ENCODE measurements around the gene SSBP2.
"Not testable (repeated sequence)": the region's sequence is repeated elsewhere in the genome, so short reads cannot be mapped to it uniquely, and the experiment has no call there.

Gene SSBP2

GRCh38 chr5:81601919-81602318 lies 149.0 kb downstream of the SSBP2 start:
- TF ChIP-seq, protein P1, sequence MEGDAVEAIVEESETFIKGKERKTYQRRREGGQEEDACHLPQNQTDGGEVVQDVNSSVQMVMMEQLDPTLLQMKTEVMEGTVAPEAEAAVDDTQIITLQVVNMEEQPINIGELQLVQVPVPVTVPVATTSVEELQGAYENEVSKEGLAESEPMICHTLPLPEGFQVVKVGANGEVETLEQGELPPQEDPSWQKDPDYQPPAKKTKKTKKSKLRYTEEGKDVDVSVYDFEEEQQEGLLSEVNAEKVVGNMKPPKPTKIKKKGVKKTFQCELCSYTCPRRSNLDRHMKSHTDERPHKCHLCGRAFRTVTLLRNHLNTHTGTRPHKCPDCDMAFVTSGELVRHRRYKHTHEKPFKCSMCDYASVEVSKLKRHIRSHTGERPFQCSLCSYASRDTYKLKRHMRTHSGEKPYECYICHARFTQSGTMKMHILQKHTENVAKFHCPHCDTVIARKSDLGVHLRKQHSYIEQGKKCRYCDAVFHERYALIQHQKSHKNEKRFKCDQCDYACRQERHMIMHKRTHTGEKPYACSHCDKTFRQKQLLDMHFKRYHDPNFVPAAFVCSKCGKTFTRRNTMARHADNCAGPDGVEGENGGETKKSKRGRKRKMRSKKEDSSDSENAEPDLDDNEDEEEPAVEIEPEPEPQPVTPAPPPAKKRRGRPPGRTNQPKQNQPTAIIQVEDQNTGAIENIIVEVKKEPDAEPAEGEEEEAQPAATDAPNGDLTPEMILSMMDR (conservative IDR thresholded peaks at IDR 0.05; ENCODE audit: low read depth, low read length), result no peak
- H3K4me3 ChIP-seq (ENCODE audit: low read length), result no peak overlapping the region
- no peak for DNase-seq (ENCODE audit: low read depth)

- H3K4me3 ChIP-seq (ENCODE audit: low read length); DNase-seq (ENCODE audit: low read depth): not testable (repeated sequence)
Measured at GRCh38 chr5:81592085-81592484, 158.8 kb downstream of the SSBP2 start.

GRCh38 chr5:81590498-81591384 lies 160.2 kb downstream of the SSBP2 start:
- no peak overlapping the region for H3K4me3 ChIP-seq (ENCODE audit: low read length)
- DNase-seq (ENCODE audit: low read depth), result no peak
- TF ChIP-seq, protein P1 (conservative IDR thresholded peaks at IDR 0.05; ENCODE audit: low read depth, low read length), result no peak

DNA sequence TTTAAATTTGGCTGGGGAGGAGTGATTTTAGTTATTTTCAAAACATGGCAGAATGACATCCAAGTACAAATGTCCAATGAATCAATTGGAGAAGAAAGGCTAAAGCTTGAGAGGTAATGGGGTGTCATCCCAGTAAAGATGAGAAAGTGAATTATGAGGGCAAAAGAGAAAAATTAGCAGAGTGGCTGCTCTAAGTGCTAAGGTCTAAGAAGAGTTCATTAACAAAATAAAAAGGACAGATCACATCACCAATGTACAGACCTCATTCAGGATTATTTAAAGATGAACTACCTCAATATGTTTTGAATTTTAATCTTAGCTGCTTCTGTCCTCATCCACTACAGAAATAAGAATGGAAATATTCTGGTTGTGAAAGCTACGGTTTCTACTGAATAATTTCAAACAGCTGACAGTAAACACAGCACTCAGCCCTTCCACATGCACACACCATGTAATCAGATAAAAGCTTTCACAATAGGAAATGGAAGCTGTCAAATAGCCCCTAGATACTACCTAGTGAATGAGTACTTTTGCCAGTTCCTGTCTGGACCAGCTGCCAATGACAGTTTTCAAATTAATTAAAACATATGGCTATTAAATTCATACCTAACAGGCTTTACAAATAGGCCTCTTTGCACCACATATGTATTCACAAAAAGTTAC lies 171.5 kb downstream of the SSBP2 start:
- TF ChIP-seq, protein P1 (conservative IDR thresholded peaks at IDR 0.05; ENCODE audit: low read depth, low read length), result no peak
- DNase-seq (ENCODE audit: low read depth), result no peak
- H3K4me3 ChIP-seq (ENCODE audit: low read length), result no peak overlapping the region

GRCh38 chr5:81577091-81577490 lies 173.8 kb downstream of the SSBP2 start:
- H3K4me3 ChIP-seq (ENCODE audit: low read length), result no peak overlapping the region
- no peak for DNase-seq (ENCODE audit: low read depth)
- TF ChIP-seq, protein P1 (conservative IDR thresholded peaks at IDR 0.05; ENCODE audit: low read depth, low read length), result no peak

DNA sequence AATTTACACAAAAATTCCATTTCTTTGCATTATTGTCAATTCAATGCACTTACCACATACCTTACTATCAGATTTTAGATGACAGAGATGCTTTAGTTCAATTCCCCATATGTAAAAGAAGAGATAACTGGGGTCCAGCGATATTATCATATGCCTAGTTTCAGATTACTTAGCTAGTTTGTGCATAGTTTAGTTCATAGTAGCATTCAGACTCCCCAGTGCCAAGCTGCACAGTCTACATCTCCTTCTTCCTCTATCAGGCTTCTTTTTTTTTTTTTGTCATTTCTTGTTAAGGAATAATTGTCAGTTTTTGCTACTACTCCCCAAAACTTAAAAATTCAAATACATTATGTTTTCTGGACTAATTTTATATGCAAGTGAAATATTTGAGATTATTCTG lies 175.0 kb downstream of the SSBP2 start:
- TF ChIP-seq, protein P1 (conservative IDR thresholded peaks at IDR 0.05; ENCODE audit: low read depth, low read length), result no peak
- H3K4me3 ChIP-seq (ENCODE audit: low read length), result no peak overlapping the region
- DNase-seq (ENCODE audit: low read depth), result no peak

DNA sequence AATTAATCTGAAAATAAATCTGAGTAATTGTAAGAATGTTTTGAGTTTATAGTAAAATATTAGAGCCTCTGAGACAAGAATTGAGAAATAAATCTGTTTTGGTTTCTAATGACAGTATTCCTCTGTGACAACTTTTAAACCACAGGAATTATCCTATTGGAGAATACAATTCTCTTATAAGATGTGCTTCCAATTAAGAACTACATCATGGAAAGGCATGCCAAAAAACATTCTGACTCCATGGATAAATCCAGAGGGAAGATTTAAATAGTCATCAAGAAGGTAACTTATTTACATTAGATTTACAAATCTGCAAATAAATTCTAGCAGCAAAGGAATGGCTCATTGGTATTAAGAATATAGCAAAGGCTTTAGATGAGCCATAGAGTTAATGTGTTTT lies 178.7 kb downstream of the SSBP2 start:
- no peak overlapping the region for H3K4me3 ChIP-seq (ENCODE audit: low read length)
- DNase-seq (ENCODE audit: low read depth), result no peak
- TF ChIP-seq, protein P1 (conservative IDR thresholded peaks at IDR 0.05; ENCODE audit: low read depth, low read length), result no peak
